A673 (cell line): ENCODE measurements around the gene CCDC154.

Experiments
- CTCF ChIP-seq: fragments of 300-800, 200-600 bp; sonication (generic); conservative IDR thresholded peaks from 2 replicates; pipeline ENCODE4 v1.5.1; 2017; ENCODE audit warnings: low read depth, mild to moderate bottlenecking, antibody characterized with exemption, low read length, moderate library complexity, mixed read lengths
- EZH2 ChIP-seq: fragments of 200-600 bp; sonication (generic); IDR thresholded peaks from 2 replicates; pipeline ENCODE4 v1.6.1; 2017; ENCODE audit warnings: borderline replicate concordance, low read depth, mild to moderate bottlenecking, mixed read lengths, antibody characterized with exemption, low read length; ENCODE audit not compliant: poor library complexity, severe bottlenecking

GRCh38 chr16:1474796-1475551, 30.6 kb upstream of the CCDC154 start, which contains the start of gene CLCN7:
- no peak for TF ChIP-seq CTCF
- TF ChIP-seq EZH2 = no peak
